Loucy (cell line): ENCODE measurements around the gene PPM1F.
"Not testable (repeated sequence)": the region's sequence is repeated elsewhere in the genome, so short reads cannot be mapped to it uniquely, and the experiment has no call there.

Source experiments
- H2AFZ ChIP-seq: fragments of 200-600 bp; sonication (generic); 2 replicates; pipeline ENCODE4 v1.6.0; 2016; ENCODE audit warnings: antibody characterized with exemption, mild to moderate bottlenecking, low read length, moderate library complexity
- H3F3A ChIP-seq: fragments of 200-600 bp; 2 replicates; pipeline ENCODE4 v1.6.0; 2016; ENCODE audit warnings: antibody characterized with exemption, low read depth, mild to moderate bottlenecking
- H3K27me3 ChIP-seq: fragments of 200-600 bp; sonication (generic); 2 replicates; pipeline ENCODE4 v1.6.1; 2014; ENCODE audit warnings: low read length, mild to moderate bottlenecking; ENCODE audit not compliant: insufficient read depth, poor library complexity, severe bottlenecking
- H3K36me3 ChIP-seq: fragments of 200-600 bp; sonication (generic); 2 replicates; pipeline ENCODE4 v1.6.1; 2016; ENCODE audit warnings: low read length; ENCODE audit not compliant: insufficient read depth
- H3K4me1 ChIP-seq: fragments of 200-600 bp; sonication (generic); 2 replicates; pipeline ENCODE4 v1.5.1; 2014; ENCODE audit warnings: low read length, mild to moderate bottlenecking; ENCODE audit not compliant: insufficient read depth, poor library complexity, severe bottlenecking
- H3K4me2 ChIP-seq: fragments of 200-600 bp; sonication (generic); 2 replicates; pipeline ENCODE4 v1.6.0; 2014; ENCODE audit warnings: antibody characterized with exemption, low read length, low read depth, mild to moderate bottlenecking; ENCODE audit not compliant: poor library complexity, severe bottlenecking
- H3K4me3 ChIP-seq: fragments of 200-600 bp; sonication (generic); 2 replicates; pipeline ENCODE4 v1.5.1; 2014; ENCODE audit warnings: low read length, mild to moderate bottlenecking, mixed read lengths; ENCODE audit not compliant: poor library complexity, severe bottlenecking
- H3K79me2 ChIP-seq: fragments of 200-600 bp; sonication (generic); 2 replicates; pipeline ENCODE4 v1.6.1; 2014; ENCODE audit warnings: low read length; ENCODE audit not compliant: insufficient read depth
- H3K9ac ChIP-seq: fragments of 200-600 bp; sonication (generic); 2 replicates; pipeline ENCODE4 v1.6.0; 2014; ENCODE audit warnings: mild to moderate bottlenecking, low read depth, low read length, moderate library complexity; ENCODE audit not compliant: poor library complexity, severe bottlenecking
- H3K9me2 ChIP-seq: fragments of 200-600 bp; sonication (generic); replicated peaks from 2 replicates; pipeline ENCODE4 v1.6.1; 2016; ENCODE audit warnings: low read depth, low read length, mixed read lengths
- H3K9me3 ChIP-seq: fragments of 200-600 bp; sonication (generic); 2 replicates; pipeline ENCODE4 v1.6.1; 2014; ENCODE audit warnings: mild to moderate bottlenecking, antibody characterized with exemption, low read length, low read depth; ENCODE audit not compliant: insufficient read depth
- H4K20me1 ChIP-seq: fragments of 200-600 bp; sonication (generic); 2 replicates; pipeline ENCODE4 v1.6.0; 2014; ENCODE audit warnings: antibody characterized with exemption, low read length, mild to moderate bottlenecking; ENCODE audit not compliant: insufficient read depth, poor library complexity, severe bottlenecking
- CTCF ChIP-seq: fragments of 200-600 bp; sonication (generic); conservative IDR thresholded peaks from 2 replicates; pipeline ENCODE4 v1.5.1; 2014; ENCODE audit warnings: mild to moderate bottlenecking, antibody characterized with exemption, low read length
- EZH2phosphoT487 ChIP-seq: fragments of 200-600 bp; IDR thresholded peaks from 2 replicates; pipeline ENCODE4 v1.6.1; 2018; ENCODE audit warnings: antibody characterized with exemption, mild to moderate bottlenecking, moderate library complexity, borderline replicate concordance

PPM1F gene

GRCh38 chr22:21881841-21882753 is 70.6 kb downstream of the PPM1F start:
- no peaks in the 10 kb centered on the region for H3K9me3 ChIP-seq
- H3K4me3 ChIP-seq, result no peak overlapping the region
- no peaks in the 10 kb centered on the region for H3K27me3 ChIP-seq
- no peaks in the 10 kb centered on the region for H3K4me1 ChIP-seq
- H3K79me2 ChIP-seq, result no peaks in the 10 kb centered on the region
- no peak overlapping the region for H2AFZ ChIP-seq
- no peak for TF ChIP-seq EZH2phosphoT487
- TF ChIP-seq CTCF, result no peak
- no peaks in the 10 kb centered on the region for H4K20me1 ChIP-seq
- H3K36me3 ChIP-seq, result no peaks in the 10 kb centered on the region
- no peaks in the 10 kb centered on the region for H3F3A ChIP-seq
- no peak overlapping the region for H3K9ac ChIP-seq
- H3K9me2 ChIP-seq, result no peaks in the 10 kb centered on the region
- no peak overlapping the region for H3K4me2 ChIP-seq

DNA sequence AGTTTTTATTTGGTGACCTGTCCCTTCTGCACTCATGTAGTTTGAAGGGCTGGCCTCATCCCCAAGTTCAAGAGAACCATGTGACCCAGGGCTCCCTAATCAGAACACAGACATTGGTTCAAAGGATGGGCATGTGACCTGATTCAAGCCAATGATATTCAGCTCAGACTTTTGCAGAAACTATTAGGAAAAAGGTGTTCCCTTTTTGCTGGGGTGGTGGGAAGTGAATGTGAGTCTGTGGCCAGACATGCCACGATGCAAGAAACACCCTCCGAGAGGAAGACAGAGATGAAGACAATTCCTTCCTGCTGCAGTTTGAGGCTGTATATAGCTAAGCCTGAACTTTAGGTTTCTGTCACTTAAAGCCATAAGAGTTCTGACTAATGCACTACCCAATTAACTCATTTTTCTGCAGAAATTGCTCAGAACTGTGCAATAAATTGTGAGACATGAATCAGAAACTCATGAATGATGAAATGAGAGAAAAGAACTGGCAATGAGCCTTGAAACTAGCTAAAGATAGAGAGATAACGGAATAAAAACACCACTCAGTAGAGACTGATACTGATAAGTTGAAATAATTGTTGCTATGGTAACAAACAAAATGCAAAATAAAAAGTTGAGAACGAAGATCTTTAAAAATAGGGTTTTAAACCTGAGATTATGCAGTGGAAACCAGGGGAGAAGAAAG is 76.0 kb downstream of the PPM1F start:
- H2AFZ ChIP-seq, result peak overlapping the region; percentile 44
- no peak overlapping the region for H3K4me2 ChIP-seq
- H3K4me3 ChIP-seq, result no peak overlapping the region

GRCh38 chr22:21874953-21875352 is 77.7 kb downstream of the PPM1F start:
- H3K9ac ChIP-seq, H3K27me3 ChIP-seq, H3K4me2 ChIP-seq, H3K4me3 ChIP-seq, H3K9me3 ChIP-seq, H3F3A ChIP-seq, H3K9me2 ChIP-seq, H3K4me1 ChIP-seq, H4K20me1 ChIP-seq, H3K79me2 ChIP-seq, H3K36me3 ChIP-seq, H2AFZ ChIP-seq: not testable (repeated sequence)

More for the DNA sequence above, 76.0 kb downstream of the PPM1F start:
- Histone ChIP-seq H3F3A (no peaks in the 10 kb centered on the region), H3K79me2 (no peaks in the 10 kb centered on the region), H3K36me3 (no peaks in the 10 kb centered on the region), H3K4me1 (peaks cover 6% of the 10 kb centered on the region), H3K9me2 (no peaks in the 10 kb centered on the region), H3K9ac (no peak overlapping the region), H4K20me1 (no peaks in the 10 kb centered on the region), H3K9me3 (no peaks in the 10 kb centered on the region), H3K27me3 (no peaks in the 10 kb centered on the region)
- TF ChIP-seq CTCF (no peak), EZH2phosphoT487 (no peak)
